Measurements from ENCODE around the gene BMPER. TPM values are rescaled to one million over a fixed set of nuclear protein-coding genes. Genes with fewer than 3 reads are reported as not detected.

BMPER gene
- total RNA-seq, 3 donors from 2014 or later (not counting 1 experiment from before 2014, with no cell fraction given): 0.32 to 0.64 (median 0.50) TPM

DNA sequence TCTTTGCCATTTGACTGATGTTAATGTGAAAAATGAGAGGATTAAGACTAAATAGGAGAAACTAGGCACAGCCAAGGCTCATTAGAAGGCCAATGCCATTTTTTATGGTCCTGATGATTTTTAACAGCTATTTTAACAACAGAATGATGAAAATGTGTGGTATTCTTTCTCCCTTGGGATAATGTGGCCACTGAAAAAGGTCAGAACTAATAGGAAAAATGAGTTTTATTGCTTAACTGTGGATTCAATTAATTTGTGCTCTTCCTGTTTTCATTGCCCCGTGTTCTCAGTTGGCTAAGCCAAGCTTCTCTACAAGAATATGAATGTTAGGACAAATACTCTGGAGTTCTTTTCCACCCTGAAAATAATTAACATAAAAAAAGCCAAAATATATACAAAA is 56.6 kb downstream of the BMPER start:
- Mint-ChIP-seq H3K27ac (no peak overlapping the region), H3K4me3 (no peak overlapping the region), H3K9me3 (no peaks in the 10 kb centered on the region), H3K36me3 (no peaks in the 10 kb centered on the region), H3K4me1 (no peaks in the 10 kb centered on the region), H3K27me3 (ENCODE audit: low read depth in 2 of 2) (peaks cover 4 to 40% of the 10 kb centered on the region in 2 donors)
- intact Hi-C loops (cut with micrococcal nuclease): no loop called here
- WGBS (ENCODE audit: insufficient coverage): no CpG with 5 or more reads among the region's 1 CpG
- H3K27ac ChIP-seq (ENCODE audit: low read length): no peak overlapping the region
- no peaks in the 10 kb centered on the region for H3K36me3 ChIP-seq (ENCODE audit: control insufficient read depth, insufficient read depth, low read length)
- DNase-seq (no peak), ATAC-seq (no peak)
- TF ChIP-seq, protein P1, sequence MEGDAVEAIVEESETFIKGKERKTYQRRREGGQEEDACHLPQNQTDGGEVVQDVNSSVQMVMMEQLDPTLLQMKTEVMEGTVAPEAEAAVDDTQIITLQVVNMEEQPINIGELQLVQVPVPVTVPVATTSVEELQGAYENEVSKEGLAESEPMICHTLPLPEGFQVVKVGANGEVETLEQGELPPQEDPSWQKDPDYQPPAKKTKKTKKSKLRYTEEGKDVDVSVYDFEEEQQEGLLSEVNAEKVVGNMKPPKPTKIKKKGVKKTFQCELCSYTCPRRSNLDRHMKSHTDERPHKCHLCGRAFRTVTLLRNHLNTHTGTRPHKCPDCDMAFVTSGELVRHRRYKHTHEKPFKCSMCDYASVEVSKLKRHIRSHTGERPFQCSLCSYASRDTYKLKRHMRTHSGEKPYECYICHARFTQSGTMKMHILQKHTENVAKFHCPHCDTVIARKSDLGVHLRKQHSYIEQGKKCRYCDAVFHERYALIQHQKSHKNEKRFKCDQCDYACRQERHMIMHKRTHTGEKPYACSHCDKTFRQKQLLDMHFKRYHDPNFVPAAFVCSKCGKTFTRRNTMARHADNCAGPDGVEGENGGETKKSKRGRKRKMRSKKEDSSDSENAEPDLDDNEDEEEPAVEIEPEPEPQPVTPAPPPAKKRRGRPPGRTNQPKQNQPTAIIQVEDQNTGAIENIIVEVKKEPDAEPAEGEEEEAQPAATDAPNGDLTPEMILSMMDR (IDR thresholded peaks at IDR 0.05): no peak
- H3K4me3 ChIP-seq (ENCODE audit: low read length): no peak overlapping the region
- no peaks in the 10 kb centered on the region for H3K4me1 ChIP-seq (ENCODE audit: control insufficient read depth, insufficient read depth, low read length)
- H3K9me3 ChIP-seq (ENCODE audit: control insufficient read depth, insufficient read depth, low read length): no peaks in the 10 kb centered on the region
- H3K27me3 ChIP-seq (ENCODE audit: control insufficient read depth, insufficient read depth, low read length): peaks cover 2% of the 10 kb centered on the region

DNA sequence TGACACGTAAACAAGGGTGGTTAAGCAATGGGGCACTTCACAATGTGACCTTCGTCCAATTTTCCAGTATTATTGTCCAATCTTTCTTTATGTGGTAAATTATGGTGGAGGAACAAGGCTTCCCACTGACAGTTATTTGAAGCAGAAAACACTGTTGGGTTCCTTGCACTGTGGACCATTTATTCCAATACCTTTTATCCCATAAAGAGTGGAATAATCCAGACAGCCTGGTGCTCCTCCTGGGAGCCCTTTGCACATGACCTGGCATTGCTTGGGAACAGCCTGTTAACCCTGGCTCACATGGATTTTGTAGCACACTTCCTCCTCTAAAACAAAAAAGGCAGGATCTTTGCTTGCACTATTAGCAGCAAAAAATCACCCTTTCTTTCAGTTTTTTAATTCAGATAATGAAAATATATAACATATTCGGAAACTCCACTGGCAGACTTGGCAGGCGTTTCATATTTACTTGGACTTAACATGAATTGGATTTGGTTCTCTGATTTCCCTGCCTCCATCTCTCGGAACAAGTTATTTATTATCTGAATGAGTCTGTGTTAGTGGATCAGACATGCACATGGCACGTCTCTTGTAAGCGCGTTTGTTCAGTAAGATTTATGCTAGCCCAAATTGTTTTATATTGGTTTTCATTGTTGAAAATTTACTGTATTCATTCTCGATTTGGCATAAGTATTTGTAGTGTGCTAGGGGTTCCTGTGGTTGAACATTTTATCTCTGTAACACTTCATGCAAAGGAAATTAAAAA is 59.3 kb downstream of the BMPER start:
- Histone ChIP-seq H3K27me3 (ENCODE audit: control insufficient read depth, insufficient read depth, low read length) (peaks cover 2% of the 10 kb centered on the region), H3K4me3 (ENCODE audit: low read length) (no peak overlapping the region), H3K36me3 (ENCODE audit: control insufficient read depth, insufficient read depth, low read length) (no peaks in the 10 kb centered on the region), H3K27ac (ENCODE audit: low read length) (no peak overlapping the region), H3K4me1 (ENCODE audit: control insufficient read depth, insufficient read depth, low read length) (no peaks in the 10 kb centered on the region), H3K9me3 (ENCODE audit: control insufficient read depth, insufficient read depth, low read length) (no peaks in the 10 kb centered on the region)
- no peaks in the 10 kb centered on the region for H3K4me1 Mint-ChIP-seq
- ATAC-seq (no peak), DNase-seq (no peak)
- no peak overlapping the region for H3K27ac Mint-ChIP-seq
- no peaks in the 10 kb centered on the region for H3K9me3 Mint-ChIP-seq
- H3K27me3 Mint-ChIP-seq (ENCODE audit: low read depth in 2 of 2): peaks cover 4 to 18% of the 10 kb centered on the region in 2 donors
- TF ChIP-seq, protein P1 (IDR thresholded peaks at IDR 0.05): no peak
- no peak overlapping the region for H3K4me3 Mint-ChIP-seq
- 90% methylated on average over 8 of the region's 9 CpGs for WGBS (ENCODE audit: insufficient coverage)
- no peaks in the 10 kb centered on the region for H3K36me3 Mint-ChIP-seq
- intact Hi-C loops (cut with micrococcal nuclease): no loop called here

DNA sequence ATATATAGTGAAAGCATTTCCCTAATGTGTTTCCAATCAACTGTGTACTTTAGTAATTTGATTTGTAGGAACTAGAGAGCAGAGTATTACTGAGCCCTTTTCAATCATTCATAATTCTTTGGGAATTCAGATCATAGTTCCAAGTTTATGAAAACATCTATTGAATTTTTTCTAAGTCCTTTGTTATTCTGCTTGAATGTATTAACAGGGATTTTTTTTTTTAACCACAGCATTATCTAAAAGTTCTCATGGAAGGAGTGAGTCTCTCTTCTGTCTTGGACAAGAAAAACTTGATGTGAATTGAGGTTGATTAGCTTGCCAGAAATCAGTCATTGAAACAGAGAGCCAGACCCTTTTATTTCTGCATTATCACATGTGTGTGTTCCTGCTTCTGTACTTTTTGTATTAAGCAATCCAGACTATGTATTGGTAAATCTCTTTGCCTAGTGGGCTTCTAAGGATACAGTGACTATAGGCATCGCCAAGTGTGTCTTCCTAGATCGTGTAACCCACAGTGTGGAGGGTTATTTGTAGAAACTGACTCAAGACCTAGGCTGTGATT is 59.9 kb downstream of the BMPER start:
- Mint-ChIP-seq H3K27ac (no peak overlapping the region), H3K4me3 (no peak overlapping the region), H3K36me3 (no peaks in the 10 kb centered on the region), H3K4me1 (no peaks in the 10 kb centered on the region), H3K27me3 (ENCODE audit: low read depth in 2 of 2) (peaks cover 4 to 18% of the 10 kb centered on the region in 2 donors), H3K9me3 (no peaks in the 10 kb centered on the region)
- 86% methylated on average over 2 of the region's 2 CpGs for whole genome bisulfite sequencing (ENCODE audit: insufficient coverage)
- Histone ChIP-seq H3K9me3 (ENCODE audit: control insufficient read depth, insufficient read depth, low read length) (no peaks in the 10 kb centered on the region), H3K4me3 (ENCODE audit: low read length) (no peak overlapping the region), H3K27ac (ENCODE audit: low read length) (no peak overlapping the region), H3K36me3 (ENCODE audit: control insufficient read depth, insufficient read depth, low read length) (no peaks in the 10 kb centered on the region), H3K27me3 (ENCODE audit: control insufficient read depth, insufficient read depth, low read length) (peaks cover 2% of the 10 kb centered on the region), H3K4me1 (ENCODE audit: control insufficient read depth, insufficient read depth, low read length) (no peaks in the 10 kb centered on the region)
- DNase-seq: no peak
- intact Hi-C loops (cut with micrococcal nuclease): no loop called here
- ATAC-seq: no peak
- TF ChIP-seq, protein P1 (IDR thresholded peaks at IDR 0.05): no peak
